ENCODE data around the gene ZNF830. TPM values are rescaled to one million over a fixed set of nuclear protein-coding genes. Genes with fewer than 3 reads are reported as not detected.
A peak's percentile ranks its signal among the peaks of the same experiment; 100 is the strongest.

The ZNF830 gene
- total RNA-seq, 1 experiment from 2014 or later, result 11.1 TPM

DNA sequence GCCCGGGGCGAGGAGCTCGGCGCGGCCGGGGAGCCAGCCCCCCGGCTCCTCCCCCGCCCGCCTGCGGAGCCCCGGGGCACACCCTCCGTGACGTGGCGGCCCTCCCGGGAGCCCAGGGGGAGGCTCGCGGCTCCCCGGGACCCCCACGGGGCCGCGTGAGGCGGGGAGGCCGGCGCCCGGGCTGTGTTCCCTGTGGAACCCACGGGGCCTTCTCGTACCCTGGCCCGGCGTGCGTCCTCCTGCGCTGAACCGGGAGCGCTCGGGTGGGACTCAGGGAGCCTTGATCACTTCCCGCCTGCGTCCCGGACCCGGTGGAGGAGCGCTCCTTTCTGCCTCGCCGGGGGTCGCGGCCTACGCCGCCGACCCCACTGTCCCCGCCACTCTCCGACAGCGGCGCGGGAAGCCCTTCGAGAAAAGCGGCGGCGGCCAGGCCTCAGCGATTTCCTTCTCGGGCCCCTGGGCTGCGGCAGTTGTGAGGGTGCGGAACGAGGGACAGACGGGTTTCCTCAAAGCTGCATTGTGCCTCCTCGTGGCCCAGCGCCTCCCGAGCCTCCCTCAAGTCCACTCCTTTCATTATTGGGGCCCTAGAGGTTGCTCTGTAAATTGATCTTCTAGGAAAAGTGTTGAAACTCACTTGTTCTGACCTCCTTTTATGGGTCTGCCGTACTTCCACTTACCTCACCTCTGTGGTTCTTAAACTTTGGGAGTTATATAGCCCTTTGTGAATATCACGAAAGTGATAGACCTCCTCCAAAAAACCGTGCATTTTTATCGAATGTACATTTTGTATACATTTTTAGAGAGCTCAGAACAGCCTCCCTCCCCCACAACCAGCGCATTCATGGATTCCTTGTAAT is 19.6 kb downstream of the ZNF830 start:
- ATAC-seq, result peak; percentile 88
- RAD21 ChIA-PET (ENCODE audit: low non-redundant PET in 1 of 2, low total read pairs in 2 of 2, uncharacterized antibody in 2 of 2, unreplicated experiment in 2 of 2), result no interaction called here
- peak; percentile 56 for DNase-seq (ENCODE audit: low read depth, low spot score)
- TF ChIP-seq YY1 (IDR thresholded peaks at IDR 0.05; ENCODE audit: extremely low read depth, insufficient replicate concordance, low read depth, low read length) (no peak), CBX3 (IDR thresholded peaks at IDR 0.05; ENCODE audit: low read depth) (no peak), POLR2A (IDR thresholded peaks at IDR 0.05; ENCODE audit: borderline replicate concordance, extremely low read depth, insufficient read depth, insufficient read length) (no peak), ZFX (IDR thresholded peaks at IDR 0.05) (peak; percentile 94), SP1 (IDR thresholded peaks at IDR 0.05; ENCODE audit: low read depth) (no peak), POLR2AphosphoS5 (IDR thresholded peaks at IDR 0.05; ENCODE audit: low read depth, low read length) (peak; percentile 18; the same call in 1 of the 2 replicates), EZH2phosphoT487 (IDR thresholded peaks at IDR 0.05; ENCODE audit: borderline replicate concordance) (no peak), FOSL1 (IDR thresholded peaks at IDR 0.05; ENCODE audit: low read depth) (no peak), EGR1 (IDR thresholded peaks at IDR 0.05; ENCODE audit: low read depth) (no peak), JUND (IDR thresholded peaks at IDR 0.05) (no peak), SIN3A (IDR thresholded peaks at IDR 0.05; ENCODE audit: low read depth) (0 out of 2 replicates have a peak, but pooled peaks have one; percentile 24), SRF (IDR thresholded peaks at IDR 0.05; ENCODE audit: low read depth) (no peak), TCF7L2 (IDR thresholded peaks at IDR 0.05; ENCODE audit: borderline replicate concordance, extremely low read depth, insufficient read depth, insufficient read length) (no peak), ELF1 (IDR thresholded peaks at IDR 0.05; ENCODE audit: borderline replicate concordance, low read depth) (no peak), ZNF274 (IDR thresholded peaks at IDR 0.05; ENCODE audit: low read depth, low read length) (no peak)
- TF ChIP-seq, protein P1, sequence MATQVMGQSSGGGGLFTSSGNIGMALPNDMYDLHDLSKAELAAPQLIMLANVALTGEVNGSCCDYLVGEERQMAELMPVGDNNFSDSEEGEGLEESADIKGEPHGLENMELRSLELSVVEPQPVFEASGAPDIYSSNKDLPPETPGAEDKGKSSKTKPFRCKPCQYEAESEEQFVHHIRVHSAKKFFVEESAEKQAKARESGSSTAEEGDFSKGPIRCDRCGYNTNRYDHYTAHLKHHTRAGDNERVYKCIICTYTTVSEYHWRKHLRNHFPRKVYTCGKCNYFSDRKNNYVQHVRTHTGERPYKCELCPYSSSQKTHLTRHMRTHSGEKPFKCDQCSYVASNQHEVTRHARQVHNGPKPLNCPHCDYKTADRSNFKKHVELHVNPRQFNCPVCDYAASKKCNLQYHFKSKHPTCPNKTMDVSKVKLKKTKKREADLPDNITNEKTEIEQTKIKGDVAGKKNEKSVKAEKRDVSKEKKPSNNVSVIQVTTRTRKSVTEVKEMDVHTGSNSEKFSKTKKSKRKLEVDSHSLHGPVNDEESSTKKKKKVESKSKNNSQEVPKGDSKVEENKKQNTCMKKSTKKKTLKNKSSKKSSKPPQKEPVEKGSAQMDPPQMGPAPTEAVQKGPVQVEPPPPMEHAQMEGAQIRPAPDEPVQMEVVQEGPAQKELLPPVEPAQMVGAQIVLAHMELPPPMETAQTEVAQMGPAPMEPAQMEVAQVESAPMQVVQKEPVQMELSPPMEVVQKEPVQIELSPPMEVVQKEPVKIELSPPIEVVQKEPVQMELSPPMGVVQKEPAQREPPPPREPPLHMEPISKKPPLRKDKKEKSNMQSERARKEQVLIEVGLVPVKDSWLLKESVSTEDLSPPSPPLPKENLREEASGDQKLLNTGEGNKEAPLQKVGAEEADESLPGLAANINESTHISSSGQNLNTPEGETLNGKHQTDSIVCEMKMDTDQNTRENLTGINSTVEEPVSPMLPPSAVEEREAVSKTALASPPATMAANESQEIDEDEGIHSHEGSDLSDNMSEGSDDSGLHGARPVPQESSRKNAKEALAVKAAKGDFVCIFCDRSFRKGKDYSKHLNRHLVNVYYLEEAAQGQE (IDR thresholded peaks at IDR 0.05; ENCODE audit: low read depth), result no peak
- TF ChIP-seq, protein P2, sequence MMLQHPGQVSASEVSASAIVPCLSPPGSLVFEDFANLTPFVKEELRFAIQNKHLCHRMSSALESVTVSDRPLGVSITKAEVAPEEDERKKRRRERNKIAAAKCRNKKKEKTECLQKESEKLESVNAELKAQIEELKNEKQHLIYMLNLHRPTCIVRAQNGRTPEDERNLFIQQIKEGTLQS (IDR thresholded peaks at IDR 0.05), result no peak
- TF ChIP-seq, protein P3, sequence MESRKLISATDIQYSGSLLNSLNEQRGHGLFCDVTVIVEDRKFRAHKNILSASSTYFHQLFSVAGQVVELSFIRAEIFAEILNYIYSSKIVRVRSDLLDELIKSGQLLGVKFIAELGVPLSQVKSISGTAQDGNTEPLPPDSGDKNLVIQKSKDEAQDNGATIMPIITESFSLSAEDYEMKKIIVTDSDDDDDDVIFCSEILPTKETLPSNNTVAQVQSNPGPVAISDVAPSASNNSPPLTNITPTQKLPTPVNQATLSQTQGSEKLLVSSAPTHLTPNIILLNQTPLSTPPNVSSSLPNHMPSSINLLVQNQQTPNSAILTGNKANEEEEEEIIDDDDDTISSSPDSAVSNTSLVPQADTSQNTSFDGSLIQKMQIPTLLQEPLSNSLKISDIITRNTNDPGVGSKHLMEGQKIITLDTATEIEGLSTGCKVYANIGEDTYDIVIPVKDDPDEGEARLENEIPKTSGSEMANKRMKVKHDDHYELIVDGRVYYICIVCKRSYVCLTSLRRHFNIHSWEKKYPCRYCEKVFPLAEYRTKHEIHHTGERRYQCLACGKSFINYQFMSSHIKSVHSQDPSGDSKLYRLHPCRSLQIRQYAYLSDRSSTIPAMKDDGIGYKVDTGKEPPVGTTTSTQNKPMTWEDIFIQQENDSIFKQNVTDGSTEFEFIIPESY (IDR thresholded peaks at IDR 0.05; ENCODE audit: extremely low read depth, insufficient replicate concordance, low read length), result no peak
- TF ChIP-seq, protein P4, sequence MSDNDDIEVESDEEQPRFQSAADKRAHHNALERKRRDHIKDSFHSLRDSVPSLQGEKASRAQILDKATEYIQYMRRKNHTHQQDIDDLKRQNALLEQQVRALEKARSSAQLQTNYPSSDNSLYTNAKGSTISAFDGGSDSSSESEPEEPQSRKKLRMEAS (IDR thresholded peaks at IDR 0.05), result peak; percentile 70

More for the DNA sequence above, 19.6 kb downstream of the ZNF830 start:
- CTCF ChIA-PET, result interaction anchor here (1.2 to 1.4 kb wide), 2 partner anchors 438 to 783 kb away, joined by 3 read pairs; no protein-coding TSS in a partner anchor
- Histone ChIP-seq H4K20me1 (ENCODE audit: insufficient read depth) (no peaks in the 10 kb centered on the region), H3K4me1 (ENCODE audit: control insufficient read depth in 1 of 2, insufficient read depth in 2 of 2, low read length in 2 of 2) (peaks cover 9 to 19% of the 10 kb centered on the region in 2 experiments; a peak in 3 of 4 replicates), H3K4me2 (ENCODE audit: low read length) (peak overlapping the region; percentile 90), H3K36me3 (ENCODE audit: control insufficient read depth in 1 of 2, insufficient read depth in 2 of 2, low read length in 2 of 2) (peaks cover 2% of the 10 kb centered on the region in 2 experiments; a peak in 1 of 4 replicates), H2AFZ (ENCODE audit: low read depth, low read length, poor library complexity, severe bottlenecking) (no peak overlapping the region), H3K79me2 (ENCODE audit: insufficient read depth, low read length) (peaks cover 30% of the 10 kb centered on the region), H3K27ac (ENCODE audit: low read depth, low read length) (peak overlapping the region; percentile 87), H3K9ac (ENCODE audit: low read length) (peak overlapping the region; percentile 93), H3K27me3 (ENCODE audit: insufficient read depth, low read length) (no peaks in the 10 kb centered on the region), H3K4me3 (replicated peaks in 1 of 2; ENCODE audit: low read depth in 1 of 2, low read length in 2 of 2) (peak overlapping the region; percentile 68 to 80), H3K9me2 (ENCODE audit: insufficient read depth) (no peaks in the 10 kb centered on the region), H3K9me3 (ENCODE audit: control insufficient read depth in 1 of 2, insufficient read depth in 1 of 2, low read depth in 1 of 2, low read length in 2 of 2) (no peaks in the 10 kb centered on the region)
- intact Hi-C loops (cut with micrococcal nuclease), result loop anchor here (5.0 kb wide), 2 partner anchors 136 to 261 kb away; partner anchors contain the start of genes RAD51D and SLFN5
- BruUV-seq (replicated peaks), result no TSS peak
- POLR2A ChIA-PET, result interaction anchor here (1.4 to 1.8 kb wide), 2 partner anchors 12 to 15 kb away, joined by 4 to 5 read pairs; no protein-coding TSS in a partner anchor
